Hepatocyte (in vitro differentiated cells): ENCODE results near the gene SLC6A7.

Source experiments
- CTCF ChIP-seq: fragments of 200-600 bp; sonication (generic); IDR thresholded peaks from 2 replicates; pipeline ENCODE4 v1.5.1; 2016; ENCODE audit warnings: antibody characterized with exemption, mild to moderate bottlenecking; ENCODE audit not compliant: poor library complexity
- EZH2 ChIP-seq: fragments of 200-600 bp; sonication (generic); IDR thresholded peaks from 2 replicates; pipeline ENCODE4 v1.6.1; 2016; ENCODE audit warnings: antibody characterized with exemption, mild to moderate bottlenecking, borderline replicate concordance
- EZH2phosphoT487 ChIP-seq: fragments of 200-600 bp; sonication (generic); IDR thresholded peaks from one replicate; pipeline ENCODE4 v1.6.1; 2018; ENCODE audit warnings: antibody characterized with exemption, mild to moderate bottlenecking, low read depth, moderate library complexity; ENCODE audit not compliant: unreplicated experiment, severe bottlenecking

DNA sequence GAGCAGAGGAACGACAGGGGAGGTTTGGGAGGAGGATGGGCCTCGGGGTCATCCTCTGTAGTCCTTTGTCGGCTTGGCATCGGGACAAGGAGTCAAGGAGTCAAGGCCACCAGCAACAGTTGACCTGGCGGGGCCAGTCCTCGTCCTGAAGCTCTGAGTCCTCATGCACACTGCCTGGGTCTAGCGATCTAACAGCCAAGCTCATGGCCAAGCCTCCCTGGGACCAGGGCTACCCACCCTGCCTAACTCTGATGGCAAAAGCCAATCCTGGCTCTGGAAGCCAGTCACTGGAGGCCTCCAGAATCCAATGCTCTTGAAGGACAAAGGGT is 49.9 kb downstream of the SLC6A7 start:
- TF ChIP-seq CTCF = no peak
- no peak for TF ChIP-seq EZH2
- TF ChIP-seq EZH2phosphoT487 = no peak
